Neutrophil (primary cell): Measurements from ENCODE around the gene LOXHD1.

ENCODE experiments used
- H3K27ac ChIP-seq: fragments of 200-600 bp; sonication (generic); 2 replicates; pipeline ENCODE4 v1.5.1; 2016; ENCODE audit warnings: mild to moderate bottlenecking, moderate library complexity
- H3K27me3 ChIP-seq: fragments of 200-600 bp; sonication (generic); 2 replicates; pipeline ENCODE4 v1.6.0; 2016; ENCODE audit warnings: mild to moderate bottlenecking
- H3K36me3 ChIP-seq: fragments of 200-600 bp; sonication (generic); 2 replicates; pipeline ENCODE4 v1.5.1; 2017
- H3K4me1 ChIP-seq, 2 experiments: fragments of 200-600 bp in 1 of 2; sonication (generic) in 1 of 2; 1 replicate in 1 of 2; 2 replicates in 1 of 2; pipeline versions ENCODE4 v1.5.1 to v1.6.1; 2013 to 2016; ENCODE audit warnings: low read depth in 1 of 2, low read length in 1 of 2, mild to moderate bottlenecking in 1 of 2, moderate library complexity in 1 of 2; ENCODE audit not compliant: control insufficient read depth in 1 of 2, insufficient read depth in 1 of 2
- H3K4me3 ChIP-seq, 2 experiments: fragments of 200-600 bp in 1 of 2; sonication (generic) in 1 of 2; 1 replicate in 1 of 2; 2 replicates in 1 of 2; pipeline ENCODE4 v1.5.1; 2013 to 2016; ENCODE audit warnings: low read depth in 1 of 2, low read length in 1 of 2, mild to moderate bottlenecking in 1 of 2, moderate library complexity in 1 of 2
- H3K9me3 ChIP-seq: fragments of 200-600 bp; sonication (generic); 2 replicates; pipeline ENCODE4 v1.5.1; 2016
- TF ChIP-seq, protein P1 (sequence below): fragments of 200-600 bp; sonication (generic); IDR thresholded peaks from 2 replicates; pipeline ENCODE4 v1.5.1; 2016; ENCODE audit warnings: antibody characterized with exemption

LOXHD1 gene

DNA sequence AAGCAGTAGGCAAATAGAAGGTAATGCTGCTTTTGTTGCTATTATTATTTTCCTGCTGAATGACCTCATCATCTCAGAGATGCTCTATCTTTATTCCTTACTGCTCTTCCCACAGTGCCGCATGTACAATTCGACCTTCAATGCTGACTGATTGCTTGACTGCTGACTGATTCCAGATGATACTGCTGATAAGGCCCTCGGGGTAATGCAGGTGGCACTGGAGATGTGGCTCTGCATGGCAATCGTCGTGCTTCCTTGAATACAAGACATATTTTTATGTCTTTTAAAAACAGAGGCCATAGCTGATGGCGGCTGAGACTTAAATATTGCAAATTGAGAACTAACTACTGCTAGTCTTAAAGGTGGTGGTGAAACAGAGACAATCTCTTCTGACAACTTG is 146.6 kb downstream of the LOXHD1 start:
- Histone ChIP-seq H3K9me3 (no peaks in the 10 kb centered on the region), H3K4me3 (no peak overlapping the region)

DNA sequence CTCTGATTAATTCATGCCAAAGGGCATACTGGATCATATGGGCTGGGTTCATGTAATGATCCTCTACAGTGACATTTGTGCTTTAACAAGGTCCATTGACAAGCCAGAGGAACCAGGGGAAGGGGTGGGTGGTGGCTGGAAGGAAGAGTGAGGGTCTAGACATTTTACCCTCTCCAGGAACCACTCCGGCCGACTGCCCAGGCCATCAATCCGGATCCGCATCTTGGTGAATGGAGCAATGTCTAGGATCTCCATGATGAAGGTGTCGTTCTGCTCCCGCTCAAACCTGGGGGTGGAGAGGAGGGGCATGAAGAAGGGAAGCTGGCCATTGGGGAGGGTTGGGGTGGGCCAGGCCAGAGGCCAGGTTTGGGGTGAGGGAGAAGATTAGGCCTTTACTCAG is 147.5 kb downstream of the LOXHD1 start:
- H3K4me3 ChIP-seq: no peak overlapping the region
- H3K9me3 ChIP-seq: no peaks in the 10 kb centered on the region
- no peaks in the 10 kb centered on the region for H3K27me3 ChIP-seq
- H3K36me3 ChIP-seq: peaks cover 85% of the 10 kb centered on the region
- no peaks in the 10 kb centered on the region for H3K4me1 ChIP-seq
- H3K27ac ChIP-seq: no peak overlapping the region
- TF ChIP-seq, protein P1, sequence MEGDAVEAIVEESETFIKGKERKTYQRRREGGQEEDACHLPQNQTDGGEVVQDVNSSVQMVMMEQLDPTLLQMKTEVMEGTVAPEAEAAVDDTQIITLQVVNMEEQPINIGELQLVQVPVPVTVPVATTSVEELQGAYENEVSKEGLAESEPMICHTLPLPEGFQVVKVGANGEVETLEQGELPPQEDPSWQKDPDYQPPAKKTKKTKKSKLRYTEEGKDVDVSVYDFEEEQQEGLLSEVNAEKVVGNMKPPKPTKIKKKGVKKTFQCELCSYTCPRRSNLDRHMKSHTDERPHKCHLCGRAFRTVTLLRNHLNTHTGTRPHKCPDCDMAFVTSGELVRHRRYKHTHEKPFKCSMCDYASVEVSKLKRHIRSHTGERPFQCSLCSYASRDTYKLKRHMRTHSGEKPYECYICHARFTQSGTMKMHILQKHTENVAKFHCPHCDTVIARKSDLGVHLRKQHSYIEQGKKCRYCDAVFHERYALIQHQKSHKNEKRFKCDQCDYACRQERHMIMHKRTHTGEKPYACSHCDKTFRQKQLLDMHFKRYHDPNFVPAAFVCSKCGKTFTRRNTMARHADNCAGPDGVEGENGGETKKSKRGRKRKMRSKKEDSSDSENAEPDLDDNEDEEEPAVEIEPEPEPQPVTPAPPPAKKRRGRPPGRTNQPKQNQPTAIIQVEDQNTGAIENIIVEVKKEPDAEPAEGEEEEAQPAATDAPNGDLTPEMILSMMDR: no peak

More for the DNA sequence above, 146.6 kb downstream of the LOXHD1 start:
- Histone ChIP-seq H3K27me3 (no peaks in the 10 kb centered on the region), H3K4me1 (no peaks in the 10 kb centered on the region), H3K27ac (no peak overlapping the region), H3K36me3 (peaks cover 93% of the 10 kb centered on the region)
- TF ChIP-seq, protein P1: no peak

DNA sequence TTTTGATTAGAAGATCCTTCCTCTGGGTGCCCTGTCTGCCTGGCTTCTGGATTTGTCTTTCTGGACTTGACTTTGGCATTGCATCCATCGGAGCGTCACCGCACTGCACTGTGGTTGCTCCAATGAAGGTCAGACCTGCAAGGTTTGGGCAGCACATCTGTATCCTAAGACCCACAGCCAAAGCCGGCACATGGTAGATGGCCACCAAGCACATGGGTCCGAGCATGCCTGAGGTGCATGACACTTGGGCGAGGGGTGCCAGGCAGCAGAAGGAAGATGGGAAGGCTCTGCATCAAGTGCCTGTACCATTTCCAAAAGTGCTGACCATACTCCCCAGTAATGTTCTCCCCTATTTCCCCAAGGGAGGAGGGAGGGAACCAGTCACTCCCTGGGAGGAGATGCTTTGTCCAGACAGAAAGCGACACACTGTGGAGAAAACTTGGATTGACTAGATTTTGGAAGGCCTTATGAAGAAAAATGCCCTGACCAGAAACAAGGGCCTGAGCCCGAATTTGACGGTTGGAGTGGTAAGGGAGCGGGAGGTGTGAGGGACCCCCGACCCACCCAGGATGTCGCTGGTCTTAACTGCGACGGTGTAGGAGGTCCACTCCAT is 149.9 kb downstream of the LOXHD1 start:
- no peaks in the 10 kb centered on the region for H3K9me3 ChIP-seq
- no peaks in the 10 kb centered on the region for H3K4me1 ChIP-seq
- no peak overlapping the region for H3K4me3 ChIP-seq
- H3K27me3 ChIP-seq: no peaks in the 10 kb centered on the region
- peaks cover 73% of the 10 kb centered on the region for H3K36me3 ChIP-seq
- TF ChIP-seq, protein P1: no peak
- H3K27ac ChIP-seq: no peak overlapping the region

DNA sequence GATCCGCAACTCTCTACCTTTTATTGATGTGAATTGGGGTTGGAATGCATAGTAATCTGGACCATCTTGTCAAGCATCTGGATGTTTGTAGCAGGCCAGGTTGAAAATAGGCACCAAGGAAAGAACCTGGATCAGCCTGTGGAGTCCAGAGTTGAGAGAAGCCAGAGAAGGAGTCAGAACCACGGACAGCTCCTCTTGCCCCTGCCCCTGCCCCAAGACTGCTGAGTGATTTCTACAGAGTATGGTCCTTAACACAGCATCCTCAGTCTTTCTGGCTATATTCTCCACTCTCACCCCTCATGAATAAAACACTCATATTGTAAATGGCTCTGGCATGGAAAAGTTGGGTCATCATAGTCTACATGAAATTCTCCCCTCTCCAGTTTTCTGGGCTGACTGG is 154.6 kb downstream of the LOXHD1 start:
- Histone ChIP-seq H3K9me3 (no peaks in the 10 kb centered on the region), H3K4me3 (no peak overlapping the region), H3K4me1 (no peaks in the 10 kb centered on the region), H3K27ac (no peak overlapping the region), H3K27me3 (no peaks in the 10 kb centered on the region), H3K36me3 (peaks cover 30% of the 10 kb centered on the region)
- TF ChIP-seq, protein P1: no peak

DNA sequence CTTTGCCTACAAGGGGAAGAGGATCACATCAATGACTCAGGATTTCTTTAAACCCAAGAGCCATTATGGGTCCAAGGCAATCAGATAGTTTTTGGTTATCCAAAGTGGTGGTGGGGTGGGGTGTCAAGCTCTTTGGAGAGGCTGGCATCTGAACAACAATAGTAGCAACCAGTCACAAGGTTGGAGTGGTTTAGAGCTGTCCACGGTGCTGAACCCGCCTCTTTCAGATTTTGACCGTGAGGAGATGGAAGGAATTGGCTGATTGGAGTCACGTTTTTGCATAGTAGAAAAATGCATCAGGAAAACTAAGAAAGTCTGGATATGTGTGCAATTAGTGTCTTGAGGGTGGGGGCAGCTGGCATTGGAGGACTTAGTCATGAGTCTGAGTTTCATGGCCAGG is 159.9 kb downstream of the LOXHD1 start:
- Histone ChIP-seq H3K4me3 (no peak overlapping the region), H3K9me3 (no peaks in the 10 kb centered on the region), H3K36me3 (peaks cover under 1% of the 10 kb centered on the region), H3K27ac (no peak overlapping the region), H3K27me3 (no peaks in the 10 kb centered on the region), H3K4me1 (no peaks in the 10 kb centered on the region)
- TF ChIP-seq, protein P1: no peak
